Loucy (cell line): ENCODE data around the gene CXCL1.

Source experiments
- H2AFZ ChIP-seq: fragments of 200-600 bp; sonication (generic); 2 replicates; pipeline ENCODE4 v1.6.0; 2016; ENCODE audit warnings: antibody characterized with exemption, mild to moderate bottlenecking, low read length, moderate library complexity
- H3F3A ChIP-seq: fragments of 200-600 bp; 2 replicates; pipeline ENCODE4 v1.6.0; 2016; ENCODE audit warnings: antibody characterized with exemption, low read depth, mild to moderate bottlenecking
- H3K27me3 ChIP-seq: fragments of 200-600 bp; sonication (generic); 2 replicates; pipeline ENCODE4 v1.6.1; 2014; ENCODE audit warnings: low read length, mild to moderate bottlenecking; ENCODE audit not compliant: insufficient read depth, poor library complexity, severe bottlenecking
- H3K36me3 ChIP-seq: fragments of 200-600 bp; sonication (generic); 2 replicates; pipeline ENCODE4 v1.6.1; 2016; ENCODE audit warnings: low read length; ENCODE audit not compliant: insufficient read depth
- H3K4me1 ChIP-seq: fragments of 200-600 bp; sonication (generic); 2 replicates; pipeline ENCODE4 v1.5.1; 2014; ENCODE audit warnings: low read length, mild to moderate bottlenecking; ENCODE audit not compliant: insufficient read depth, poor library complexity, severe bottlenecking
- H3K4me2 ChIP-seq: fragments of 200-600 bp; sonication (generic); 2 replicates; pipeline ENCODE4 v1.6.0; 2014; ENCODE audit warnings: antibody characterized with exemption, low read length, low read depth, mild to moderate bottlenecking; ENCODE audit not compliant: poor library complexity, severe bottlenecking
- H3K4me3 ChIP-seq: fragments of 200-600 bp; sonication (generic); 2 replicates; pipeline ENCODE4 v1.5.1; 2014; ENCODE audit warnings: low read length, mild to moderate bottlenecking, mixed read lengths; ENCODE audit not compliant: poor library complexity, severe bottlenecking
- H3K79me2 ChIP-seq: fragments of 200-600 bp; sonication (generic); 2 replicates; pipeline ENCODE4 v1.6.1; 2014; ENCODE audit warnings: low read length; ENCODE audit not compliant: insufficient read depth
- H3K9ac ChIP-seq: fragments of 200-600 bp; sonication (generic); 2 replicates; pipeline ENCODE4 v1.6.0; 2014; ENCODE audit warnings: mild to moderate bottlenecking, low read depth, low read length, moderate library complexity; ENCODE audit not compliant: poor library complexity, severe bottlenecking
- H3K9me2 ChIP-seq: fragments of 200-600 bp; sonication (generic); replicated peaks from 2 replicates; pipeline ENCODE4 v1.6.1; 2016; ENCODE audit warnings: low read depth, low read length, mixed read lengths
- H3K9me3 ChIP-seq: fragments of 200-600 bp; sonication (generic); 2 replicates; pipeline ENCODE4 v1.6.1; 2014; ENCODE audit warnings: mild to moderate bottlenecking, antibody characterized with exemption, low read length, low read depth; ENCODE audit not compliant: insufficient read depth
- H4K20me1 ChIP-seq: fragments of 200-600 bp; sonication (generic); 2 replicates; pipeline ENCODE4 v1.6.0; 2014; ENCODE audit warnings: antibody characterized with exemption, low read length, mild to moderate bottlenecking; ENCODE audit not compliant: insufficient read depth, poor library complexity, severe bottlenecking
- EZH2phosphoT487 ChIP-seq: fragments of 200-600 bp; IDR thresholded peaks from 2 replicates; pipeline ENCODE4 v1.6.1; 2018; ENCODE audit warnings: antibody characterized with exemption, mild to moderate bottlenecking, moderate library complexity, borderline replicate concordance
- TF ChIP-seq, protein P1 (sequence below): fragments of 200-600 bp; sonication (generic); conservative IDR thresholded peaks from 2 replicates; pipeline ENCODE4 v1.5.1; 2014; ENCODE audit warnings: mild to moderate bottlenecking, antibody characterized with exemption, low read length

The CXCL1 gene

DNA sequence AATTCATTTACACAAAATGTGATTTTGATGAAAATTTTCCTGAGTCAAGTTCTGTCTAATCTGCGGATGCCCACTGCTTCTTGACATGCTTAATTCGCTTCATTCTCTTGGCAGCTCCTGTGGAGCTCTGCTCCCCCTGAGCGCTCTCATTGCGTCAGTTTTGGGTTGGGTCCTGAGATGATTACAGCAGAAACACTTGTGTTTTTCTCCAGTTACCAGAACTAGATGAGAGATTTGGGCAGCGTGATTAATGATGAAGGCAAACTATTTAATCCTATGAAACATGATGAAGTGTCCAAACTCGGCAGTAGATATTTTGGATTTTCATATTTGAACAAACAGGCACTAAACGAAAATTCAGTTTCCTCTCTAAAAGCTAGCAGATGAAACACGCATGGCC lies 4.2 kb upstream of the CXCL1 start:
- H4K20me1 ChIP-seq: no peaks in the 10 kb centered on the region
- H3F3A ChIP-seq: no peaks in the 10 kb centered on the region
- H3K9me3 ChIP-seq: no peaks in the 10 kb centered on the region
- H3K4me1 ChIP-seq: no peaks in the 10 kb centered on the region
- no peaks in the 10 kb centered on the region for H3K9me2 ChIP-seq
- no peak overlapping the region for H3K4me2 ChIP-seq
- H3K36me3 ChIP-seq: no peaks in the 10 kb centered on the region
- H3K4me3 ChIP-seq: no peak overlapping the region
- no peaks in the 10 kb centered on the region for H3K27me3 ChIP-seq
- no peak for TF ChIP-seq EZH2phosphoT487
- TF ChIP-seq, protein P1, sequence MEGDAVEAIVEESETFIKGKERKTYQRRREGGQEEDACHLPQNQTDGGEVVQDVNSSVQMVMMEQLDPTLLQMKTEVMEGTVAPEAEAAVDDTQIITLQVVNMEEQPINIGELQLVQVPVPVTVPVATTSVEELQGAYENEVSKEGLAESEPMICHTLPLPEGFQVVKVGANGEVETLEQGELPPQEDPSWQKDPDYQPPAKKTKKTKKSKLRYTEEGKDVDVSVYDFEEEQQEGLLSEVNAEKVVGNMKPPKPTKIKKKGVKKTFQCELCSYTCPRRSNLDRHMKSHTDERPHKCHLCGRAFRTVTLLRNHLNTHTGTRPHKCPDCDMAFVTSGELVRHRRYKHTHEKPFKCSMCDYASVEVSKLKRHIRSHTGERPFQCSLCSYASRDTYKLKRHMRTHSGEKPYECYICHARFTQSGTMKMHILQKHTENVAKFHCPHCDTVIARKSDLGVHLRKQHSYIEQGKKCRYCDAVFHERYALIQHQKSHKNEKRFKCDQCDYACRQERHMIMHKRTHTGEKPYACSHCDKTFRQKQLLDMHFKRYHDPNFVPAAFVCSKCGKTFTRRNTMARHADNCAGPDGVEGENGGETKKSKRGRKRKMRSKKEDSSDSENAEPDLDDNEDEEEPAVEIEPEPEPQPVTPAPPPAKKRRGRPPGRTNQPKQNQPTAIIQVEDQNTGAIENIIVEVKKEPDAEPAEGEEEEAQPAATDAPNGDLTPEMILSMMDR: no peak
- H3K9ac ChIP-seq: no peak overlapping the region
- no peaks in the 10 kb centered on the region for H3K79me2 ChIP-seq
- no peak overlapping the region for H2AFZ ChIP-seq

DNA sequence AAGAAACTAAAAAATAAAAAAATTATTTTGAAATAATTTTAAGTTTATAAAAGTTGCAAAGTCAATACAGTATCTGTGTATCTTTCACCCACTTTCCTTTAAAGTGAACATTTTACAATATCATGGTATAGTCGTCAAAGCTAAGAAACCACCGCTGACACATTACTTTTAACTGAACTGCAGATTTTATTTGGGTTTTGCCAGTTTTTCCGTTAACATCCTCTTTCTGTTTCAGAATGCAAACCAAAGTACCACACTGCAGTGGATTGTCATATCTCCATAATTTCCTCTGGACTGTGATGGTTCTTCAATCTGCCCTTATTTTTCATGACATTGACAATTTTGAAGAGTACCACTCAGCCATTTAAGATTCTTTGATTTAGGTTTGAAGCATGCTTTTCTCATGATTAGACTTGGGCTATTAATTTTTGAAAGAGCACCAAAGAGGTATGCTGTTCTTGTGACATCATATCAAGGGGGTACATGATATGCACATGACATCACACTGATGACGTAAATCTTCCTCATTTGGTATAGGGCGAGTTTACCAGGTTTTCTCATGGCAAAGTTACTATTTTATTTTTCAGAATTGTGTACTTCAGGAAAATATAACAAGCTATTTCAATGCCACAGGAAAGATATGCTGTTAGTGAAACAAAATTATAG lies 3.6 kb upstream of the CXCL1 start:
- Histone ChIP-seq H3K9ac (no peak overlapping the region), H3K9me3 (no peaks in the 10 kb centered on the region), H3K79me2 (no peaks in the 10 kb centered on the region), H4K20me1 (no peaks in the 10 kb centered on the region), H3F3A (no peaks in the 10 kb centered on the region), H3K4me1 (no peaks in the 10 kb centered on the region), H3K36me3 (no peaks in the 10 kb centered on the region), H2AFZ (no peak overlapping the region), H3K4me3 (no peak overlapping the region), H3K9me2 (no peaks in the 10 kb centered on the region), H3K27me3 (no peaks in the 10 kb centered on the region), H3K4me2 (no peak overlapping the region)
- TF ChIP-seq, protein P1: no peak
- TF ChIP-seq EZH2phosphoT487: no peak

DNA sequence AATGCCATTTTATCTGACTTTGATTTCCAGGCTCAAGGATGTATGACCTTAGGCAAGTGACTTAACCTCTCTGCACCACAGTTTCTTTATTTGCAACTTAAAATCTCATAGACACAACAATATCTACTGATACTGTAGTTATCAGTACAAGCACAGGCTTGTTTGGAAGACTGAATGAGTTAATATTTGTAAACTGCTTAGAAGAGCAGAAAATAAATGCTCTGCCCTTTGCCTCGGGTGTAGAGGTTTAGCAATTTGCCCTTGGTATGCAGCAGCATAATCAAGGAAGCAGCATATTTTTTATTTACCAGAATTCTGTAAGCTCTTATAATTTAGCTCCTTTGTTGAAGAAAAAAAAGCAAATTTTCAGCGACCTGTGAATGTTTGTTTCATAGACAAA lies 2.9 kb upstream of the CXCL1 start:
- H4K20me1 ChIP-seq: no peaks in the 10 kb centered on the region
- H3F3A ChIP-seq: no peaks in the 10 kb centered on the region
- H3K4me3 ChIP-seq: no peak overlapping the region
- H3K27me3 ChIP-seq: no peaks in the 10 kb centered on the region
- no peaks in the 10 kb centered on the region for H3K9me3 ChIP-seq
- no peaks in the 10 kb centered on the region for H3K79me2 ChIP-seq
- no peaks in the 10 kb centered on the region for H3K9me2 ChIP-seq
- TF ChIP-seq EZH2phosphoT487: no peak
- TF ChIP-seq, protein P1: no peak
- no peak overlapping the region for H3K9ac ChIP-seq
- no peak overlapping the region for H2AFZ ChIP-seq
- H3K4me1 ChIP-seq: no peaks in the 10 kb centered on the region
- no peak overlapping the region for H3K4me2 ChIP-seq
- no peaks in the 10 kb centered on the region for H3K36me3 ChIP-seq
